HG03342 (cell line): ENCODE data around the gene MAP3K21.

Experiments used
- ATAC-seq: cut with Tn5 transposase; IDR thresholded peaks from one replicate; pipeline ENCODE4 v1.9.1; 2021; ENCODE audit warnings: mild to moderate bottlenecking, moderate library complexity; ENCODE audit not compliant: unreplicated experiment

Gene MAP3K21

DNA sequence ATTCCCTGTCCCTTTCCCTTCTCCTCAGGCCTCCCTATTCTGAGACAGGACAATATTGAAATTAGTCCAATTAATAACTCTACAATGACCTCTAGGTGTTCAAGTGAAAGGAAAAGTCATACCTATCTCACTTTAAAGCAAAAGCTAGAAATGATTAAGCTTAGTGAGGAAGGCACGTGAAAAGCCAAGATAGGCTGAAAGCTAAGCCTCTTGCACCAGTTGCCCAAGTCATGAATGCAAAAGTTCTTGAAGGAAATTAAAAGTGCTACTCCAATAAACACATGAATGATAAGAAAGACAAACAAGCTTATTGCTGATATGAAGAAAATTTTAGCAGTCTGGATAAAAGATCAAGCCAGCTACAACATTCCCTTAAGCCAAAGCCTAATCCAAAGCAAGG is 3.8 kb upstream of the MAP3K21 start:
- no peak for ATAC-seq

DNA sequence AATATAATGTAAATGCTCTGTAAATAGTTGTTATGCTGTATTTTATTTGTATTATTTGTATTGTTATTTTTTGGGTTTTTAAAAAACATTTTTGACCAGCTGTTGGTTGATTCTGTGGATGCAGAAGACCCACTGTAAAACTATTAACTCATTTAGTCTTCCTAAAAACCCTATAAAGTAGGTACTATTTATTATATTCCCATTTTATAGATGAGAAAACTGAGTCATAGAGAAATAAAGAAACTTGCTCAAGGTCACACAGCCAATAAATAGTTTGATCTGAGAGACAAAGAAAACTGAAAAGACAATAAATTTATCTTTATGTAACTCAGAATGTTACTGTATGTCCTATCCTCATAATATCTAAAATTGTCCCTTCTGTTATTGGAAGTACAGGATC is 1.2 kb upstream of the MAP3K21 start:
- ATAC-seq = no peak

- ATAC-seq = peak; percentile 93
Observed at GRCh38 chr1:233326811-233327650, 493 bp upstream of the MAP3K21 start.

DNA sequence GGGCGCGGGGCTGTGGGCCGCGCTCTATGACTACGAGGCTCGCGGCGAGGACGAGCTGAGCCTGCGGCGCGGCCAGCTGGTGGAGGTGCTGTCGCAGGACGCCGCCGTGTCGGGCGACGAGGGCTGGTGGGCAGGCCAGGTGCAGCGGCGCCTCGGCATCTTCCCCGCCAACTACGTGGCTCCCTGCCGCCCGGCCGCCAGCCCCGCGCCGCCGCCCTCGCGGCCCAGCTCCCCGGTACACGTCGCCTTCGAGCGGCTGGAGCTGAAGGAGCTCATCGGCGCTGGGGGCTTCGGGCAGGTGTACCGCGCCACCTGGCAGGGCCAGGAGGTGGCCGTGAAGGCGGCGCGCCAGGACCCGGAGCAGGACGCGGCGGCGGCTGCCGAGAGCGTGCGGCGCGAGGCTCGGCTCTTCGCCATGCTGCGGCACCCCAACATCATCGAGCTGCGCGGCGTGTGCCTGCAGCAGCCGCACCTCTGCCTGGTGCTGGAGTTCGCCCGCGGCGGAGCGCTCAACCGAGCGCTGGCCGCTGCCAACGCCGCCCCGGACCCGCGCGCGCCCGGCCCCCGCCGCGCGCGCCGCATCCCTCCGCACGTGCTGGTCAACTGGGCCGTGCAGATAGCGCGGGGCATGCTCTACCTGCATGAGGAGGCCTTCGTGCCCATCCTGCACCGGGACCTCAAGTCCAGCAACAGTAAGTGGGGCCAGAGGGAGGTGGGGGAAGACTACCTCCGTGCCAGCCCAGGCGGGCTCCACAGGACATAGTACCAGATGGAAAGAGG is 808 bp downstream of the MAP3K21 start:
- ATAC-seq = peak; percentile 19

GRCh38 chr1:233331676-233332519 is 4.4 kb downstream of the MAP3K21 start:
- no peak for ATAC-seq

DNA sequence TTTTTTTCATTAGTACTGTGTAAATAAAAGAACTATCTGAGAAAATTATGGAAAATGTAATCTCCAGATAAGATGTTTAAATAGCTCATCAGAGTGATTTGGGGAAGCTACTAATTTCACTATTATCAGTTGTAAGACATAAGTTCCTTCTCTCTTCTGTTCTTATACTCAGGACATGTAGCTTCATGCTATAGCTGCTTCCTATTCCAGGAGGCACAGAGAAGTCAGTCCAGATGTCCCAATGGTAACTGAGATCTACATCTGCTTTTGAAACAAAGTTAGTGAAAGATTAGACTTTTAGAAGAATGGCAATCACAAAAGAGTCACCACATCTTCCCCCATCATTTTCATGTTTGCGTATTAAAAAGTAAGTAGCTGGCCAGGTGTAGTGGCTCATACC is 5.6 kb downstream of the MAP3K21 start:
- no peak for ATAC-seq

DNA sequence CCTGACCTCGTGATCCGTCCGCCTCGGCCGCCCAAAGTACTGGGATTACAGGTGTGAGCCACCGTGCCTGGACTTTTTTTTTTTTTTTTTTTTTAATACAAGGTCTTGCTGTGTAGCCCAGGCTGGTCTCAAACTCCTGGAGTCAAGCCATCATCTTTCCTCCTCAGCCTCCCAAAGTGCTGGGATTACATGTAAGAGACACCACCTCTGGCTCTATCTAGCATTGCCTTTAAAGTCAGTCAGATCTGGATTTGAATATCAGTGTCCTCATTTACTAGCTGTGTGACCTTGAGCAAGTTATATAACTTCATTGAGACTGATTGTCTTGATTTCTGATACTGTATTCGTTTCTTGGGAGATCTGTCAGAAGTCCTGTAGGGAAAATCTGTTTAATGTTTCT is 6.6 kb downstream of the MAP3K21 start:
- no peak for ATAC-seq

- ATAC-seq = no peak
Observed at GRCh38 chr1:233336554-233337456, 9.3 kb downstream of the MAP3K21 start.

DNA sequence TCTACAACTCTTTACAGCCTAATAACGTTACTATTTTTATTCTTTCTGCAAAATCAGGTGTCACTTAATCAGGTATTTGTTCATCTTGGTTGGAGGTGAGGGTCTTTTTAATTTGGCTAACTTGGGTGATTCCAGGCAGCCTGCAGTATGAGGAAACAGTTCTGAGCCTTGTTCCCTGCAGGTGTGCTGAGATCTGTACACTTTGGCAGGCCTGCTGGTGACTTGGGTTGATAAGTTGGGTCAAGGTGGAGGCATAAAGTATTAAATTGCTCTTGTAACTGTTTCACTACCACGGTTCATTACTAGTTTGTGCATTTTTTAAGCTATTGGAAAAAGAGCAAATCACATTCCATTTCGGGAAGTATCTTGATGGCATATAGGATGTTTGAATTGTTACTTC is 10.0 kb downstream of the MAP3K21 start:
- no peak for ATAC-seq

GRCh38 chr1:233338102-233338501 is 10.6 kb downstream of the MAP3K21 start:
- ATAC-seq = no peak

DNA sequence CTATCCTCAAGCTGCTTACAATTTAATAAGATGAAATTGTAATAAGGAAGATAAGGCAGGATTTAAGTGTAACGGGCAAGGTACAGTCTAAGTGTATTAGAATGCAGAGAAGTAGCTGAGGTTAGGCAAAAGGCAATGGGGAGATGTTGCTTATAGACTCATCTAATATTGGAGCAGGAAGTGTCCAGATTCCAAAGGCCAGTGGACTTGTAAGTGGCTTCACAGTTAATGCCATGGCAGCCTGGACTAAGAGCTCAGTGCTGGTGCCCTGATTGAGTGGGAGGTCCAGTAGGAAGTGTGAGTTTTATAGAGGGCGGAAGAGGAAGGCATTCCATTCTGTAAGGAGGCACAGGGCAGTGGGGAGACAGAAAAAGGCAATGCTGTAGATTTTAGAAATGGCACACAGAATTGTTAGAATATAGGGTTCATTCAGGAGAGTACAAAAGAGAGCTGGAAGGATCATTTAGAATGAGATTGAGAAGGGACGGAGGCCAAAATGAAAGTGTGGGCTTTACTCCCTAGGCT is 12.6 kb downstream of the MAP3K21 start:
- no peak for ATAC-seq

- no peak for ATAC-seq
Observed at GRCh38 chr1:233340966-233341516, 13.5 kb downstream of the MAP3K21 start.

- no peak for ATAC-seq
Observed at GRCh38 chr1:233342086-233342485, 14.6 kb downstream of the MAP3K21 start.

GRCh38 chr1:233343262-233343661 is 15.7 kb downstream of the MAP3K21 start:
- no peak for ATAC-seq

DNA sequence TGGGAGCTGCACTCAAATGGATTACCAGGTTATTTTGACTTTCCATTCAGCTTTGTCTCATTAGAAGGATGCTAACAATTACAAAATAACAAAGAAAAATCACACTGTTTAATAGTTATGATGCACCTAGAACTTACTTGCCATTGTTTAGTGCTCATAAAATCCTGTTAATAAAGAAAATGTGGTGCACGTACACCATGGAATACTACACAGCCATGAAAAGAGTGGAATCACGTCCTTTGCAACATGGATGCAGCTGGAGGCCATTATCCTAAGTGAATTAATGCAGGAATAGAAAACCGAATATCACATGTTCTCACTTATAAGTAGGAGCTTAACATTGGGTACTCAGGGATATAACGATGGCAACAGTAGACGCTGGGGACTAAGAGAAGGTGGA is 19.8 kb downstream of the MAP3K21 start:
- no peak for ATAC-seq

- no peak for ATAC-seq
Observed at GRCh38 chr1:233349137-233349536, 21.6 kb downstream of the MAP3K21 start.

DNA sequence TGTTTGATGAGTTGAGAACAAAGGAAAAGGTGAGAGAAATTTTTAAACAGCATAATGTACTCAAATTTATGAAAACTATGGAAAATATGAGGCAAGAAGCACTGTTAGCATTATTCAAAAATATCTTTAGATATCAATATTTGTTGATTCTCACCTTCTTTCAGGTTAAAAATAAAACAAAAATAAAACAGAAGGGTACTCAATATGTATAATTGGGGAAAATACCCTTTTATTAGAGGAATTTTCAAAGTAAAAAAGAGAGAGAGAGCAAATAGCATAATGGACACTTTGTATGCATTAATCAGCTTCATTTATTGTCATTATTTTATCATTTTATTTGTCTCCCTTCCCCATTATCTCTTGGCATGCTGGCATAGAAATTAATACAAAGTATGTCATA is 27.5 kb downstream of the MAP3K21 start:
- ATAC-seq = no peak

- ATAC-seq = peak; percentile 88
Observed at GRCh38 chr1:233355841-233356704, 28.5 kb downstream of the MAP3K21 start.

DNA sequence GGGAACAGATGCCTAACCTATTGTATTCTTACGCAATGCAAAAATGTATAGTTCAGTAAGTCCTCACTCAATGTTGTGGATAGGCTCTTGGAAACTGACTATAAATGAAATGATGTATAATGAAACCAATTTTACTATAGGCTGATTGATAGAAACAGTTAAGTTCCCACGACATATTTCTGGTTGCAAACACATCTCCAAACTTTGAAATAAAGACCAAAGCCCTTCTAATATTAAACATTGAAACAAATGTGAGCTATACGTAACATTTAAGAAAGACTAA is 29.1 kb downstream of the MAP3K21 start:
- ATAC-seq = peak; percentile 40
